Left lung (tissue), 10 donors: Measurements from ENCODE around the gene MRPS26. TPM values are rescaled to one million over a fixed set of nuclear protein-coding genes. Genes with fewer than 3 reads are reported as not detected.
A peak's percentile ranks its signal among the peaks of the same experiment; 100 is the strongest.
"Not testable (repeated sequence)": the region's sequence is repeated elsewhere in the genome, so short reads cannot be mapped to it uniquely, and the experiment has no call there.

Experiments
- ATAC-seq: fragments of 200-7000 bp; cut with Tn5 transposase; one replicate; pipeline ENCODE4 v1.9.1; 2020; ENCODE audit warnings: moderate library complexity
- DNase-seq, 4 donors: peaks; one replicate each; pipeline ENCODE4 v3.0.0-alpha.2; 2013 to 2020
- H3K27ac ChIP-seq, 2 donors: fragments of 200-600 bp; sonication (generic) in 1 of 2; one replicate each; pipeline versions ENCODE4 v1.5.0 to v1.8.0; 2020 to 2021
- H3K27me3 ChIP-seq, 2 donors: fragments of 200-600 bp; sonication (generic) in 1 of 2; one replicate each; pipeline versions ENCODE4 v1.5.0 to v1.8.0; 2020 to 2021
- H3K36me3 ChIP-seq, 2 donors: fragments of 200-600 bp; sonication (generic) in 1 of 2; one replicate each; pipeline versions ENCODE4 v1.5.0 to v1.8.0; 2020 to 2021
- H3K4me1 ChIP-seq, 2 donors: fragments of 200-600 bp; one replicate each; pipeline ENCODE4 v1.8.0; 2021
- H3K4me3 ChIP-seq, 2 donors: fragments of 200-600 bp; sonication (generic) in 1 of 2; one replicate each; pipeline versions ENCODE4 v1.5.0 to v1.8.0; 2020 to 2021; ENCODE audit warnings: mild to moderate bottlenecking in 1 of 2
- H3K9me3 ChIP-seq, 2 donors: fragments of 200-600 bp; sonication (generic) in 1 of 2; one replicate each; pipeline versions ENCODE4 v1.5.0 to v1.8.0; 2020 to 2021
- CTCF ChIP-seq, 2 donors: fragments of 200-600 bp; sonication (generic) in 1 of 2; IDR thresholded peaks; one replicate each; pipeline versions ENCODE4 v1.5.0 to v1.8.0; 2021; ENCODE audit warnings: antibody characterized with exemption in 2 of 2
- intact Hi-C, 2 donors: fragments of 100-400 bp; cut with DNase I; formaldehyde crosslinking; loops; one replicate each; pipeline versions ENCODE4 v1.11.2 to v1.14.2; 2022
- polyA plus RNA-seq, 6 donors: library from polyadenylated mRNA; unstranded; fragments of 120-200 nt; gene quantifications; one replicate each; pipeline ENCODE4 v1.2.1, GENCODE V29; 2013; ENCODE audit not compliant: insufficient read length in 6 of 6
- total RNA-seq, 2 donors: library from RNA; stranded (reverse); fragmentation: NEBNext Ultra II Directional; extraction: Animal tissue kit (Norgen Biotek cat#: 25700); gene quantifications; one replicate each; pipeline ENCODE4 v1.2.1, GENCODE V29; 2021
- donor health status: DM: no; HTN: yes; CAD: no.
- donor health status: DM: no; HTN: no; CAD: no.

Gene MRPS26
- total and polyA plus RNA-seq, 8 donors = 36.0 to 57.0 (median 47.2) TPM

DNA sequence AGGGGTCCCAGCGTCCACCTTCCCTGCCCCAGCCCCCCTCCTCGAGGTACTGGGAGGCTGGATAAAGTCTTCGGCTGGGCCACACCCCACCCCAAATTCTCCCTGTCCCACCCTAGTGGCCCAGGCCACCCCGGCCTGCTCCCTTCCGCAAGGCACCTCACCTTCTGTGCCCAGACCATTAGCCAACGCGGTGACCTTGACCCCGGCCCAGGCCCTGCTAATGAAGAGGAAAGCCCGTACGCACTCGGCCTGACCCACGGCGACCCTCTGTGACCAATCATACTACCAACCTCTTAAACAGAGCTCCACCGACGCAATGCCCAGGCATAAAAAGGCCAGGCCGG, 25.4 kb downstream of the MRPS26 start:
- Histone ChIP-seq H3K36me3 (no peaks in the 10 kb centered on the region), H3K4me3 (peak overlapping the region; percentile 35 to 43), H3K27ac (no peak overlapping the region), H3K27me3 (peaks cover 14 to 45% of the 10 kb centered on the region in 2 donors), H3K4me1 (peaks cover 5 to 23% of the 10 kb centered on the region in 2 donors), H3K9me3 (no peaks in the 10 kb centered on the region)
- peak in 1 of 4 donors; percentile 59 for DNase-seq
- no peak for TF ChIP-seq CTCF (IDR thresholded peaks at IDR 0.05)
- no peak for ATAC-seq
- intact Hi-C loops = no loop called here

DNA sequence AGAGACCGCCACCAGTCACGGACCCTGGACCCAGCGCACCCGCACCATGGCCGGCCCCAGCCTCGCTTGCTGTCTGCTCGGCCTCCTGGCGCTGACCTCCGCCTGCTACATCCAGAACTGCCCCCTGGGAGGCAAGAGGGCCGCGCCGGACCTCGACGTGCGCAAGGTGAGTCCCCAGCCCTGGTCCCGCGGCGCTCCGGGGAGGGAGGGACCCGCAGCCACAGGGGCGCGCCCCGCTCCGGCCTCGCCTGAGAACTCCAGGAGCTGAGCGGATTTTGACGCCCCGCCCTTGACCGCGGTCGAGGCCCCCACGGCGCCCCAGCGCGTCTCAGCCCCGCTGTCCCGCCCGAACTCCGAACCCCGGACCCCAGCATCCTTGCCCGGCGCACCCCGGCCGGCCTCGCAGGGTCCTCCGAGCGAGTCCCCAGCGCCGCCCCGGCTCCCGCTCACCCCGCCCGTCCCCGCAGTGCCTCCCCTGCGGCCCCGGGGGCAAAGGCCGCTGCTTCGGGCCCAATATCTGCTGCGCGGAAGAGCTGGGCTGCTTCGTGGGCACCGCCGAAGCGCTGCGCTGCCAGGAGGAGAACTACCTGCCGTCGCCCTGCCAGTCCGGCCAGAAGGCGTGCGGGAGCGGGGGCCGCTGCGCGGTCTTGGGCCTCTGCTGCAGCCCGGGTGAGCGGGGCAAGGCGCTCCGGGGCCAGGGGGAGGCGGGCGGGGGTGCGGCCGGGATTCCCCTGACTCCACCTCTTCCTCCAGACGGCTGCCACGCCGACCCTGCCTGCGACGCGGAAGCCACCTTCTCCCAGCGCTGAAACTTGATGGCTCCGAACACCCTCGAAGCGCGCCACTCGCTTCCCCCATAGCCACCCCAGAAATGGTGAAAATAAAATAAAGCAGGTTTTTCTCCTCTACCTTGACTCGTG, 26.0 kb downstream of the MRPS26 start, which contains the start of gene OXT:
TSS of gene OXT (plus strand) at position 11 of the 920 bp plus-strand sequence. CDS start at position 47, 36 bp downstream.
- peaks cover 14 to 50% of the 10 kb centered on the region in 2 donors for H3K27me3 ChIP-seq
- ATAC-seq (peak; percentile 71), DNase-seq (peak in 3 of 4 donors; percentile 21 to 84 (median 60))
- TF ChIP-seq CTCF (IDR thresholded peaks at IDR 0.05) = no peak
- no peak within 1 kb of the TSS for H3K27ac ChIP-seq
- intact Hi-C loops = no loop called here
- peak within 1 kb of the TSS; percentile 35 to 43 for H3K4me3 ChIP-seq
- no peaks in the 10 kb centered on the region for H3K9me3 ChIP-seq
- no peaks in the 10 kb centered on the region for H3K36me3 ChIP-seq
- peaks cover 5 to 23% of the 10 kb centered on the region in 2 donors for H3K4me1 ChIP-seq

GRCh38 chr20:3072530-3073250, 26.8 kb downstream of the MRPS26 start:
- DNase-seq (no peak), ATAC-seq (no peak)
- intact Hi-C loops = no loop called here
- H3K4me1 ChIP-seq = peaks cover 5 to 23% of the 10 kb centered on the region in 2 donors
- no peak for TF ChIP-seq CTCF (IDR thresholded peaks at IDR 0.05)
- H3K36me3 ChIP-seq = no peaks in the 10 kb centered on the region
- H3K27me3 ChIP-seq = peaks cover 14 to 58% of the 10 kb centered on the region in 2 donors
- H3K9me3 ChIP-seq = no peaks in the 10 kb centered on the region
- peak overlapping the region; percentile 35 to 43 for H3K4me3 ChIP-seq
- H3K27ac ChIP-seq = no peak overlapping the region

DNA sequence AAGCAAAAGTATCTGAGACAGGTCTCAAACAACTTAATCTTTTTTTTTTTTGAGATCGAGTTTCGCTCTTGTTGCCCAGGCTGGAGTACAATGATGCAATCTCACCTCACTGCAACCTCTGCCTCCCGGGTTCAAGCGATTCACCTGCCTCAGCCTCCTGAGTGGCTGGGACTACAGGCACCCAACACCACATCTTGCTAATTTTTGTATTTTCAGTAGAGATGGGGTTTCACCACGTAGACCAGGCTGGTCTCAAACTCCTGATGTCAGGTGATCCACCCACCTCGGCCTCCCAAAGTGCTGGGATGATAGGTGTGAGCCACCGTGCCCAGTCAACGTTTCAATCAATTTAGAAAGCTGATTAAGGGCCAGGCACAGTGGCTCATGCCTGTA, 27.4 kb downstream of the MRPS26 start:
- H3K9me3 ChIP-seq, H3K27ac ChIP-seq, ATAC-seq, H3K36me3 ChIP-seq, H3K4me3 ChIP-seq, DNase-seq, intact Hi-C loops: not testable (repeated sequence)
- Histone ChIP-seq H3K4me1 (peaks cover 5 to 23% of the 10 kb centered on the region in 2 donors), H3K27me3 (peaks cover 14 to 64% of the 10 kb centered on the region in 2 donors)

- no peak overlapping the region for H3K27ac ChIP-seq
- intact Hi-C loops = no loop called here
- H3K4me3 ChIP-seq = no peak overlapping the region
- H3K9me3 ChIP-seq = no peaks in the 10 kb centered on the region
- peaks cover 14 to 78% of the 10 kb centered on the region in 2 donors for H3K27me3 ChIP-seq
- no peaks in the 10 kb centered on the region for H3K36me3 ChIP-seq
- no peak for TF ChIP-seq CTCF (IDR thresholded peaks at IDR 0.05)
- DNase-seq (no peak), ATAC-seq (peak; percentile 48)
- peaks cover 5 to 23% of the 10 kb centered on the region in 2 donors for H3K4me1 ChIP-seq
Measured at GRCh38 chr20:3074812-3075211, 29.0 kb downstream of the MRPS26 start.

GRCh38 chr20:3075315-3075714, 29.5 kb downstream of the MRPS26 start:
- peaks cover 5 to 23% of the 10 kb centered on the region in 2 donors for H3K4me1 ChIP-seq
- H3K9me3 ChIP-seq, intact Hi-C loops, H3K36me3 ChIP-seq, DNase-seq, ATAC-seq, H3K4me3 ChIP-seq, H3K27ac ChIP-seq: not testable (repeated sequence)
- peaks cover 14 to 79% of the 10 kb centered on the region in 2 donors for H3K27me3 ChIP-seq
